Astrocyte (in vitro differentiated cells and primary cell): ENCODE data around the gene DYRK1A. TPM values are rescaled to one million over a fixed set of nuclear protein-coding genes. Genes with fewer than 3 reads are reported as not detected.

Source experiments
- DNase-seq: peaks from one replicate; pipeline ENCODE4 v3.0.0-alpha.2; 2010; ENCODE audit warnings: low read depth
- FAIRE-seq: peaks from 2 replicates; lab custom pipeline; 2011; peaks lifted over from hg19 to GRCh38; lab: Jason Lieb, UNC
- H2AFZ ChIP-seq: 2 replicates; pipeline ENCODE4 v1.6.0; 2012; ENCODE audit warnings: low read depth, low read length, inconsistent platforms
- H3K27ac ChIP-seq: 2 replicates; pipeline ENCODE4 v1.5.1; 2011; ENCODE audit warnings: low read depth, low read length, inconsistent platforms
- H3K27me3 ChIP-seq: 2 replicates; pipeline ENCODE4 v1.6.0; 2011; ENCODE audit warnings: low read length, inconsistent platforms; ENCODE audit not compliant: insufficient read depth
- H3K36me3 ChIP-seq: 2 replicates; pipeline ENCODE4 v1.5.1; 2011; ENCODE audit warnings: low read length, inconsistent platforms; ENCODE audit not compliant: insufficient read depth
- H3K4me1 ChIP-seq: 2 replicates; pipeline ENCODE4 v1.5.1; 2011; ENCODE audit warnings: low read length, inconsistent platforms; ENCODE audit not compliant: insufficient read depth
- H3K4me2 ChIP-seq: 2 replicates; pipeline ENCODE4 v1.6.0; 2012; ENCODE audit warnings: low read length, inconsistent platforms
- H3K4me3 ChIP-seq: 2 replicates; pipeline ENCODE4 v1.5.1; 2011; ENCODE audit warnings: low read depth, mild to moderate bottlenecking, low read length, inconsistent platforms; ENCODE audit not compliant: insufficient read depth
- H3K79me2 ChIP-seq: 2 replicates; pipeline ENCODE4 v1.6.0; 2012; ENCODE audit warnings: mild to moderate bottlenecking, low read length, inconsistent platforms; ENCODE audit not compliant: insufficient read depth
- H3K9ac ChIP-seq: 2 replicates; pipeline ENCODE4 v1.6.0; 2012; ENCODE audit warnings: mild to moderate bottlenecking, low read length, inconsistent platforms
- H3K9me3 ChIP-seq: 2 replicates; pipeline ENCODE4 v1.5.1; 2012; ENCODE audit warnings: low read depth, mild to moderate bottlenecking, low read length, inconsistent platforms; ENCODE audit not compliant: insufficient read depth
- H4K20me1 ChIP-seq: 2 replicates; pipeline ENCODE4 v1.6.0; 2012; ENCODE audit warnings: low read length, inconsistent platforms; ENCODE audit not compliant: insufficient read depth
- H3K27ac Mint-ChIP-seq: one replicate; pipeline ENCODE4 v1.8.0; 2021; ENCODE audit warnings: mild to moderate bottlenecking, mixed read lengths; ENCODE audit not compliant: unreplicated experiment
- H3K27me3 Mint-ChIP-seq: one replicate; pipeline ENCODE4 v1.8.0; 2021; ENCODE audit warnings: low read depth, mixed read lengths; ENCODE audit not compliant: unreplicated experiment
- H3K36me3 Mint-ChIP-seq: one replicate; pipeline ENCODE4 v1.8.0; 2021; ENCODE audit warnings: low read depth, mixed read lengths; ENCODE audit not compliant: unreplicated experiment
- H3K4me1 Mint-ChIP-seq: one replicate; pipeline ENCODE4 v1.8.0; 2021; ENCODE audit warnings: low read depth, mixed read lengths; ENCODE audit not compliant: unreplicated experiment
- H3K4me3 Mint-ChIP-seq: one replicate; pipeline ENCODE4 v1.8.0; 2021; ENCODE audit warnings: mild to moderate bottlenecking, moderate library complexity, mixed read lengths; ENCODE audit not compliant: unreplicated experiment
- H3K9me3 Mint-ChIP-seq: one replicate; pipeline ENCODE4 v1.8.0; 2021; ENCODE audit warnings: mild to moderate bottlenecking, mixed read lengths; ENCODE audit not compliant: unreplicated experiment
- EZH2 ChIP-seq: IDR thresholded peaks from 2 replicates; pipeline ENCODE4 v1.6.1; 2012; ENCODE audit warnings: mild to moderate bottlenecking, low read length, inconsistent platforms; ENCODE audit not compliant: insufficient read depth
- total RNA-seq: library from RNA; stranded (reverse); gene quantifications from 2 replicates; pipeline ENCODE4 v1.2.1, GENCODE V29; 2021
- TF ChIP-seq, protein P1 (sequence below): IDR thresholded peaks from 2 replicates; pipeline ENCODE4 v1.5.1; 2011; ENCODE audit warnings: low read depth, mild to moderate bottlenecking, inconsistent platforms, low read length, moderate library complexity; ENCODE audit not compliant: insufficient read depth

The DYRK1A gene
- total RNA-seq, 1 donor from 2014 or later = 44.6 TPM

DNA sequence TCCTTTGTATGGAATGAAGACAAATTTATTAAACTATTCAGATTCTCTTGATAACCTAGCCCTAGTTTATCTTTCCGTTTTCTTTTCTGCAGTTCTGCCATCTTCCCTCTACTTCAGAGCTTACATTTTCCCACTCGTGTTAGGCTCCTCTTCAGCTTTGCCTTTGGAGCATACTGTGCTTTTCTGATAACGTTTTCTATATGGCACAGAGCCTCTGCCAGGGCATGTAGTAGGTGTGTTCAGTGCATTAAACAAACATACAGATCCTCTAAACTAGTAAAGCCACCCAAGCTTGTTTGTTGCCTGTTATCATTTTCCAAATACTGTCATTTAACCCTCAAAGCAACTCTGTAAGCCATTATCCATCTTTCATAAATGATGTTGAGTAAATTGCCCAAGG, 25.1 kb downstream of the DYRK1A start:
- Histone ChIP-seq H3K27ac (no peak overlapping the region), H3K27me3 (no peaks in the 10 kb centered on the region), H3K4me3 (no peak overlapping the region), H3K4me2 (no peak overlapping the region), H3K79me2 (peaks cover 100% of the 10 kb centered on the region), H3K36me3 (no peaks in the 10 kb centered on the region), H3K9me3 (no peaks in the 10 kb centered on the region), H4K20me1 (peaks cover 91% of the 10 kb centered on the region), H3K4me1 (no peaks in the 10 kb centered on the region), H3K9ac (no peak overlapping the region), H2AFZ (no peak overlapping the region)
- DNase-seq = no peak
- Mint-ChIP-seq H3K27me3 (no peaks in the 10 kb centered on the region), H3K4me1 (peaks cover 9% of the 10 kb centered on the region), H3K36me3 (peaks cover 4% of the 10 kb centered on the region), H3K27ac (no peak overlapping the region), H3K4me3 (no peak overlapping the region), H3K9me3 (no peaks in the 10 kb centered on the region)
- no peak for TF ChIP-seq EZH2
- TF ChIP-seq, protein P1, sequence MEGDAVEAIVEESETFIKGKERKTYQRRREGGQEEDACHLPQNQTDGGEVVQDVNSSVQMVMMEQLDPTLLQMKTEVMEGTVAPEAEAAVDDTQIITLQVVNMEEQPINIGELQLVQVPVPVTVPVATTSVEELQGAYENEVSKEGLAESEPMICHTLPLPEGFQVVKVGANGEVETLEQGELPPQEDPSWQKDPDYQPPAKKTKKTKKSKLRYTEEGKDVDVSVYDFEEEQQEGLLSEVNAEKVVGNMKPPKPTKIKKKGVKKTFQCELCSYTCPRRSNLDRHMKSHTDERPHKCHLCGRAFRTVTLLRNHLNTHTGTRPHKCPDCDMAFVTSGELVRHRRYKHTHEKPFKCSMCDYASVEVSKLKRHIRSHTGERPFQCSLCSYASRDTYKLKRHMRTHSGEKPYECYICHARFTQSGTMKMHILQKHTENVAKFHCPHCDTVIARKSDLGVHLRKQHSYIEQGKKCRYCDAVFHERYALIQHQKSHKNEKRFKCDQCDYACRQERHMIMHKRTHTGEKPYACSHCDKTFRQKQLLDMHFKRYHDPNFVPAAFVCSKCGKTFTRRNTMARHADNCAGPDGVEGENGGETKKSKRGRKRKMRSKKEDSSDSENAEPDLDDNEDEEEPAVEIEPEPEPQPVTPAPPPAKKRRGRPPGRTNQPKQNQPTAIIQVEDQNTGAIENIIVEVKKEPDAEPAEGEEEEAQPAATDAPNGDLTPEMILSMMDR = no peak
- FAIRE-seq = no peak

DNA sequence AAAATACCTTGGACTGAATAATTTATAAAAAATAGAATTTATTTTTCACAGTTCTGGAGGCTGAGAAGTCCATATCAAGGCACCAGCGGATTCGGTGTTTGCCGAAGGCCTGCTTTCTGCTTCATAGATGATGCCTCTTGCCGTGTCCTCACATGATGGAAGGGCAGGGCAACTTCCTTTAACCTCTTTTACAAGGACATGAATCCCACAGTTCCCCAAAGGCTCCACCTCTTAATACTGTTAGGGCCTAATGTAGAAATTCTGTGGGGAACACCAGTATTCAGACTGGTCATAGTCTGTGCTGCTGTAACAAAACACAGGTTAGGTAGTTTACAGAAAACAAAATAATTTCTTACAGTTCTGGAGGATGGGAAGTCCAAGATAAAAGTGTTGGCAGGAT, 25.9 kb downstream of the DYRK1A start:
- Histone ChIP-seq H2AFZ (no peak overlapping the region), H3K4me2 (no peak overlapping the region), H4K20me1 (peaks cover 91% of the 10 kb centered on the region), H3K4me1 (no peaks in the 10 kb centered on the region), H3K27me3 (no peaks in the 10 kb centered on the region), H3K4me3 (no peak overlapping the region), H3K79me2 (peaks cover 100% of the 10 kb centered on the region), H3K27ac (no peak overlapping the region), H3K9ac (no peak overlapping the region), H3K36me3 (no peaks in the 10 kb centered on the region), H3K9me3 (no peaks in the 10 kb centered on the region)
- no peaks in the 10 kb centered on the region for H3K9me3 Mint-ChIP-seq
- H3K4me3 Mint-ChIP-seq = no peak overlapping the region
- peaks cover 9% of the 10 kb centered on the region for H3K4me1 Mint-ChIP-seq
- no peak for FAIRE-seq
- TF ChIP-seq, protein P1 = no peak
- TF ChIP-seq EZH2 = no peak
- H3K27me3 Mint-ChIP-seq = no peaks in the 10 kb centered on the region
- H3K27ac Mint-ChIP-seq = no peak overlapping the region
- no peak for DNase-seq
- H3K36me3 Mint-ChIP-seq = peaks cover 4% of the 10 kb centered on the region

DNA sequence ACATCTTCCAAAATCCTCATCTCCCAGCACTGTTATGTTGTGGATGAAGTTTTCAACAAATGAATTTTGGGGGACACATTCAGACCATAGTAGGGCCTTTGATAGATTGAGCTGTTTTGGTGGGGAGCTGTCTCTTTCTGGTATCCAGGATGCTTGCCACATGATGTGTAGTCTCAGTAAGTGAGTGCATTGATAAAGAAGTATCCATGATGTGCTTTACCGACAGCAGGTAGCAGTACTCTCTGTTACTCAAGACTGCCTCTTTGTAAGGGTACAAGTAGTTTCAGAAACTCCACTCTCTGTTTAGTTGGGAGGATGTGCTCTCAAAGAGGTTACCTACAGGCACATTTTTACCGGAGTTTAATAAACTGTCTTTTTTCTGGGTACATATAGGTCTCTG, 26.5 kb downstream of the DYRK1A start:
- Mint-ChIP-seq H3K9me3 (no peaks in the 10 kb centered on the region), H3K27me3 (no peaks in the 10 kb centered on the region), H3K36me3 (peaks cover 4% of the 10 kb centered on the region), H3K4me1 (peaks cover 9% of the 10 kb centered on the region), H3K27ac (no peak overlapping the region), H3K4me3 (no peak overlapping the region)
- H2AFZ ChIP-seq = no peak overlapping the region
- H3K27ac ChIP-seq = no peak overlapping the region
- FAIRE-seq (no peak), DNase-seq (no peak)
- H3K9me3 ChIP-seq = no peaks in the 10 kb centered on the region
- no peak overlapping the region for H3K4me3 ChIP-seq
- no peak overlapping the region for H3K9ac ChIP-seq
- TF ChIP-seq, protein P1 = no peak
- H3K27me3 ChIP-seq = no peaks in the 10 kb centered on the region
- no peaks in the 10 kb centered on the region for H3K4me1 ChIP-seq
- no peaks in the 10 kb centered on the region for H3K36me3 ChIP-seq
- peaks cover 100% of the 10 kb centered on the region for H3K79me2 ChIP-seq
- no peak overlapping the region for H3K4me2 ChIP-seq
- peaks cover 90% of the 10 kb centered on the region for H4K20me1 ChIP-seq
